ENCODE data around the gene BBIP1. TPM values are rescaled to one million over a fixed set of nuclear protein-coding genes. Genes with fewer than 3 reads are reported as not detected.

BBIP1 gene
- total and polyA plus RNA-seq, 10 of the 15 experiments (the other 5 are each of a cell fraction or from before 2014, with no cell fraction given): 13.8 to 40.8 (median 31.3) TPM

- BruUV-seq (replicated peaks): no TSS peak
- Histone ChIP-seq H2AFZ (ENCODE audit: control insufficient read depth, low read depth, low read length) (no peak overlapping the region), H3K4me3 (no peak overlapping the region), H3K9me3 (replicated peaks; ENCODE audit: control insufficient read depth, insufficient read depth, low read length) (no peaks in the 10 kb centered on the region), H3K79me2 (ENCODE audit: control insufficient read depth, insufficient read depth, low read length) (peaks cover 81% of the 10 kb centered on the region), H3K27ac (ENCODE audit: control insufficient read depth, insufficient read depth) (no peak overlapping the region), H3K36me3 (ENCODE audit: control insufficient read depth in 2 of 2, insufficient read depth in 2 of 2, low read length in 1 of 2) (peaks cover 2 to 10% of the 10 kb centered on the region in 2 experiments; a peak in 2 of 4 replicates), H3K4me1 (ENCODE audit: control insufficient read depth, insufficient read depth, low read length) (no peaks in the 10 kb centered on the region; the same call in 1 of the 2 replicates), H3K9ac (ENCODE audit: control insufficient read depth, insufficient read depth, low read length) (no peak overlapping the region), H3K4me2 (ENCODE audit: control insufficient read depth, insufficient read depth) (peak overlapping the region; percentile 12; the same call in 1 of the 2 replicates), H3K27me3 (replicated peaks in 1 of 2; ENCODE audit: control insufficient read depth in 2 of 2, insufficient read depth in 2 of 2, low read length in 1 of 2) (no peaks in the 10 kb centered on the region), H4K20me1 (ENCODE audit: control insufficient read depth, insufficient read depth) (no peaks in the 10 kb centered on the region)
- intact Hi-C loops (cut with micrococcal nuclease; ENCODE audit: unreplicated experiment): loop anchor here (10.0 kb wide), 1 partner anchor 372 kb away; no protein-coding TSS in a partner anchor
- FAIRE-seq (no peak), ATAC-seq (no peak), DNase-seq (ENCODE audit: low read depth, low spot score) (no peak)
- SMC1A ChIA-PET (ENCODE audit: uncharacterized antibody, unreplicated experiment): interaction anchor here (0.6 to 11.1 kb wide), 20 partner anchors 7 to 198 kb away, joined by 3 to 102 read pairs (median 5); no protein-coding TSS in a partner anchor
- CTCF ChIA-PET: interaction anchor here (0.6 to 7.0 kb wide), 18 partner anchors 8 to 204 kb away, joined by 3 to 52 read pairs (median 4); no protein-coding TSS in a partner anchor
- TF ChIP-seq SIN3A (IDR thresholded peaks at IDR 0.05; ENCODE audit: low read depth, low read length) (no peak), PML (IDR thresholded peaks at IDR 0.05; ENCODE audit: low read length) (no peak), JUNB (IDR thresholded peaks at IDR 0.05) (no peak), RCOR1 (conservative IDR thresholded peaks at IDR 0.05; ENCODE audit: low read depth, low read length) (no peak), KLF5 (IDR thresholded peaks at IDR 0.05; ENCODE audit: partially characterized antibody) (no peak), BACH1 (IDR thresholded peaks at IDR 0.05; ENCODE audit: borderline replicate concordance) (no peak)
- TF ChIP-seq, protein P1, sequence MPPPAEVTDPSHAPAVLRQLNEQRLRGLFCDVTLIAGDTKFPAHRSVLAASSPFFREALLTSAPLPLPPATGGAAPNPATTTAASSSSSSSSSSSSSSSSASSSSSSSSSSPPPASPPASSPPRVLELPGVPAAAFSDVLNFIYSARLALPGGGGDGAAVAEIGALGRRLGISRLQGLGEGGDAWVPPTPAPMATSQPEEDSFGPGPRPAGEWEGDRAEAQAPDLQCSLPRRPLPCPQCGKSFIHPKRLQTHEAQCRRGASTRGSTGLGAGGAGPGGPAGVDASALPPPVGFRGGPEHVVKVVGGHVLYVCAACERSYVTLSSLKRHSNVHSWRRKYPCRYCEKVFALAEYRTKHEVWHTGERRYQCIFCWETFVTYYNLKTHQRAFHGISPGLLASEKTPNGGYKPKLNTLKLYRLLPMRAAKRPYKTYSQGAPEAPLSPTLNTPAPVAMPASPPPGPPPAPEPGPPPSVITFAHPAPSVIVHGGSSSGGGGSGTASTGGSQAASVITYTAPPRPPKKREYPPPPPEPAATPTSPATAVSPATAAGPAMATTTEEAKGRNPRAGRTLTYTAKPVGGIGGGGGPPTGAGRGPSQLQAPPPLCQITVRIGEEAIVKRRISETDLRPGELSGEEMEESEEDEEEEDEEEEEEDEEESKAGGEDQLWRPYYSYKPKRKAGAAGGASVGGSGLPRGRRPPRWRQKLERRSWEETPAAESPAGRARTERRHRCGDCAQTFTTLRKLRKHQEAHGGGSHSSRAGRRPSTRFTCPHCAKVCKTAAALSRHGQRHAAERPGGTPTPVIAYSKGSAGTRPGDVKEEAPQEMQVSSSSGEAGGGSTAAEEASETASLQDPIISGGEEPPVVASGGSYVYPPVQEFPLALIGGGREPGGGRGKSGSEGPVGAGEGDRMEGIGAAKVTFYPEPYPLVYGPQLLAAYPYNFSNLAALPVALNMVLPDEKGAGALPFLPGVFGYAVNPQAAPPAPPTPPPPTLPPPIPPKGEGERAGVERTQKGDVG (CRISPR knock-in tag; IDR thresholded peaks at IDR 0.05): no peak
- 97% methylated on average over 1 of the region's 1 CpG for WGBS (ENCODE audit: insufficient coverage, insufficient replicate concordance, low lambda C conversion rate, missing lambda C conversion rate)
- POLR2A ChIA-PET: interaction anchor here (1.1 to 3.8 kb wide), 10 partner anchors 10 to 42 kb away, joined by 3 to 27 read pairs (median 4); partner anchors contain the start of gene BBIP1
- RAD21 ChIA-PET (ENCODE audit: unreplicated experiment): interaction anchor here (1.0 to 6.0 kb wide), 16 partner anchors 10 to 130 kb away, joined by 3 to 51 read pairs (median 7); partner anchors contain the start of genes BBIP1 and SHOC2
- in situ Hi-C loops (cut with MboI): loop anchor here (5.0 kb wide), 1 partner anchor 129 kb away; no protein-coding TSS in a partner anchor
Observed at GRCh38 chr10:110876788-110877187, 42.2 kb downstream of the BBIP1 start.

Data from GM12878 (cell line).